ENCODE results near the gene SYNGR3. TPM values are rescaled to one million over a fixed set of nuclear protein-coding genes. Genes with fewer than 3 reads are reported as not detected.
A peak's percentile ranks its signal among the peaks of the same experiment; 100 is the strongest.

Gene SYNGR3
- total and polyA plus RNA-seq, 2 of the 13 experiments (the other 11 are each of a cell fraction or from before 2014, with no cell fraction given): 0.97 to 5.7 TPM

DNA sequence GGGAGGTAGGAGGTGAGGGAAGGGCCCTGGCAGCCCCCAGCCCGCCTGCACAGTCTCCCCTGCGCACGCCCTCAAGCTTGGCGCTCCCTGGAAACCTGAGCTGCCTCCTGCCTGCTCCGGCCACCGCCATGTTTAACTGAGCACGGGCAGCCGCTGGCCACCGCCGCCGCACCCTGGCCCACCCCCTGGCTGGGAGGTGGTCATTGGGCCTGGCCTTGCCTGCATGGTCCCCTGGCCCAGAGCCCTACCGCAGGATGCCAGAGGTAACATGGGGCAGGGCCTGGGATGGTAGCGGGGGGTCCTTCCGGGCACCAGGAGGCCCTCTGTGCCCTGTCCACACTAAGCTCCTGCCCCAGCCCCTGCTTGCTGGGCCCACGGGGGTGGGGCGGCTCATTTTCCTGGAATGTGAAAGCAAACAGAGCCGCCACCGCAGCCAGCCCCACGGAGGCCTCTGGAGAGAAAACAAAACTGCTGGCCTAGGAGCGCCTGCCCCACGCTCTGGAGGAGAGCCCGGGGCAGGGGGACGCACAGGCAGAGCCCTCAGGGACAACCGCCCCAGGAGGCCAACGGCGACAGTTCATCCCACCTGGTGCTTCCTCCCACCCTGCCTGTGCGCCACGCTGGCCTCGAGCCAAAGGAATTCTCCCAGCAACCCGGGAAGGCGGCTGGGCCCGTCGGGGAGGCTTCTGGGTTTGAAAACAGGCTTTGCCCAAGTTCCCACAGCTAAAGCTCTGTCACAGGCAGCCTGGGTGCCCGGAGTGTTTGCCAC is 45.8 kb downstream of the SYNGR3 start (continued):
- TF ChIP-seq, protein P1, sequence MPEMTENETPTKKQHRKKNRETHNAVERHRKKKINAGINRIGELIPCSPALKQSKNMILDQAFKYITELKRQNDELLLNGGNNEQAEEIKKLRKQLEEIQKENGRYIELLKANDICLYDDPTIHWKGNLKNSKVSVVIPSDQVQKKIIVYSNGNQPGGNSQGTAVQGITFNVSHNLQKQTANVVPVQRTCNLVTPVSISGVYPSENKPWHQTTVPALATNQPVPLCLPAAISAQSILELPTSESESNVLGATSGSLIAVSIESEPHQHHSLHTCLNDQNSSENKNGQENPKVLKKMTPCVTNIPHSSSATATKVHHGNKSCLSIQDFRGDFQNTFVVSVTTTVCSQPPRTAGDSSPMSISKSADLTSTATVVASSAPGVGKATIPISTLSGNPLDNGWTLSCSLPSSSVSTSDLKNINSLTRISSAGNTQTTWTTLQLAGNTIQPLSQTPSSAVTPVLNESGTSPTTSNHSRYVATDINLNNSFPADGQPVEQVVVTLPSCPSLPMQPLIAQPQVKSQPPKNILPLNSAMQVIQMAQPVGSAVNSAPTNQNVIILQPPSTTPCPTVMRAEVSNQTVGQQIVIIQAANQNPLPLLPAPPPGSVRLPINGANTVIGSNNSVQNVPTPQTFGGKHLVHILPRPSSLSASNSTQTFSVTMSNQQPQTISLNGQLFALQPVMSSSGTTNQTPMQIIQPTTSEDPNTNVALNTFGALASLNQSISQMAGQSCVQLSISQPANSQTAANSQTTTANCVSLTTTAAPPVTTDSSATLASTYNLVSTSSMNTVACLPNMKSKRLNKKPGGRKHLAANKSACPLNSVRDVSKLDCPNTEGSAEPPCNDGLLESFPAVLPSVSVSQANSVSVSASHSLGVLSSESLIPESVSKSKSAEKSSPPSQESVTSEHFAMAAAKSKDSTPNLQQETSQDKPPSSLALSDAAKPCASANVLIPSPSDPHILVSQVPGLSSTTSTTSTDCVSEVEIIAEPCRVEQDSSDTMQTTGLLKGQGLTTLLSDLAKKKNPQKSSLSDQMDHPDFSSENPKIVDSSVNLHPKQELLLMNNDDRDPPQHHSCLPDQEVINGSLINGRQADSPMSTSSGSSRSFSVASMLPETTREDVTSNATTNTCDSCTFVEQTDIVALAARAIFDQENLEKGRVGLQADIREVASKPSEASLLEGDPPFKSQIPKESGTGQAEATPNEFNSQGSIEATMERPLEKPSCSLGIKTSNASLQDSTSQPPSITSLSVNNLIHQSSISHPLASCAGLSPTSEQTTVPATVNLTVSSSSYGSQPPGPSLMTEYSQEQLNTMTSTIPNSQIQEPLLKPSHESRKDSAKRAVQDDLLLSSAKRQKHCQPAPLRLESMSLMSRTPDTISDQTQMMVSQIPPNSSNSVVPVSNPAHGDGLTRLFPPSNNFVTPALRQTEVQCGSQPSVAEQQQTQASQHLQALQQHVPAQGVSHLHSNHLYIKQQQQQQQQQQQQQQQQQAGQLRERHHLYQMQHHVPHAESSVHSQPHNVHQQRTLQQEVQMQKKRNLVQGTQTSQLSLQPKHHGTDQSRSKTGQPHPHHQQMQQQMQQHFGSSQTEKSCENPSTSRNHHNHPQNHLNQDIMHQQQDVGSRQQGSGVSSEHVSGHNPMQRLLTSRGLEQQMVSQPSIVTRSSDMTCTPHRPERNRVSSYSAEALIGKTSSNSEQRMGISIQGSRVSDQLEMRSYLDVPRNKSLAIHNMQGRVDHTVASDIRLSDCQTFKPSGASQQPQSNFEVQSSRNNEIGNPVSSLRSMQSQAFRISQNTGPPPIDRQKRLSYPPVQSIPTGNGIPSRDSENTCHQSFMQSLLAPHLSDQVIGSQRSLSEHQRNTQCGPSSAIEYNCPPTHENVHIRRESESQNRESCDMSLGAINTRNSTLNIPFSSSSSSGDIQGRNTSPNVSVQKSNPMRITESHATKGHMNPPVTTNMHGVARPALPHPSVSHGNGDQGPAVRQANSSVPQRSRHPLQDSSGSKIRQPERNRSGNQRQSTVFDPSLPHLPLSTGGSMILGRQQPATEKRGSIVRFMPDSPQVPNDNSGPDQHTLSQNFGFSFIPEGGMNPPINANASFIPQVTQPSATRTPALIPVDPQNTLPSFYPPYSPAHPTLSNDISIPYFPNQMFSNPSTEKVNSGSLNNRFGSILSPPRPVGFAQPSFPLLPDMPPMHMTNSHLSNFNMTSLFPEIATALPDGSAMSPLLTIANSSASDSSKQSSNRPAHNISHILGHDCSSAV (CRISPR knock-in tag; IDR thresholded peaks at IDR 0.05; ENCODE audit: borderline replicate concordance): no peak
- TF ChIP-seq ZNF143 (CRISPR knock-in tag; IDR thresholded peaks at IDR 0.05): peak; percentile 60
- 0 out of 2 replicates have a peak, but pooled peaks have one; percentile 23 for TF ChIP-seq ZSCAN25 (CRISPR knock-in tag; IDR thresholded peaks at IDR 0.05)
- TF ChIP-seq TARDBP (CRISPR knock-in tag; IDR thresholded peaks at IDR 0.05): peak; percentile 37; the same call in 1 of the 2 replicates
- TF ChIP-seq, protein P2, sequence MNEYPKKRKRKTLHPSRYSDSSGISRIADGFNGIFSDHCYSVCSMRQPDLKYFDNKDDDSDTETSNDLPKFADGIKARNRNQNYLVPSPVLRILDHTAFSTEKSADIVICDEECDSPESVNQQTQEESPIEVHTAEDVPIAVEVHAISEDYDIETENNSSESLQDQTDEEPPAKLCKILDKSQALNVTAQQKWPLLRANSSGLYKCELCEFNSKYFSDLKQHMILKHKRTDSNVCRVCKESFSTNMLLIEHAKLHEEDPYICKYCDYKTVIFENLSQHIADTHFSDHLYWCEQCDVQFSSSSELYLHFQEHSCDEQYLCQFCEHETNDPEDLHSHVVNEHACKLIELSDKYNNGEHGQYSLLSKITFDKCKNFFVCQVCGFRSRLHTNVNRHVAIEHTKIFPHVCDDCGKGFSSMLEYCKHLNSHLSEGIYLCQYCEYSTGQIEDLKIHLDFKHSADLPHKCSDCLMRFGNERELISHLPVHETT (CRISPR knock-in tag; conservative IDR thresholded peaks at IDR 0.05): peak; percentile 76; the same call in 1 of the 2 replicates
- peak; percentile 47; the same call in 1 of the 2 replicates for TF ChIP-seq MTF2 (CRISPR knock-in tag; IDR thresholded peaks at IDR 0.05; ENCODE audit: borderline replicate concordance)
- peak in 1 of 2 experiments; percentile 67; a peak in 2 of 4 replicates for TF ChIP-seq EP300 (IDR thresholded peaks at IDR 0.05; ENCODE audit: low read depth in 2 of 2, low read length in 2 of 2)
- TF ChIP-seq EP300 (CRISPR knock-in tag; IDR thresholded peaks at IDR 0.05; ENCODE audit: borderline replicate concordance): peak; percentile 72
- 0 out of 2 replicates have a peak, but pooled peaks have one; percentile 51 for TF ChIP-seq CC2D1A (CRISPR knock-in tag; IDR thresholded peaks at IDR 0.05)
- TF ChIP-seq ZNF674 (CRISPR knock-in tag; IDR thresholded peaks at IDR 0.05; ENCODE audit: low read depth): no peak
- 0 out of 2 replicates have a peak, but pooled peaks have one; percentile 19 for TF ChIP-seq ZNF44 (CRISPR knock-in tag; IDR thresholded peaks at IDR 0.05)
- peak; percentile 94 for TF ChIP-seq SP5 (CRISPR knock-in tag; IDR thresholded peaks at IDR 0.05; ENCODE audit: borderline replicate concordance, low read depth)
- TF ChIP-seq RBFOX2 (IDR thresholded peaks at IDR 0.05; ENCODE audit: low read depth, low read length): peak; percentile 96
- TF ChIP-seq, protein P3, sequence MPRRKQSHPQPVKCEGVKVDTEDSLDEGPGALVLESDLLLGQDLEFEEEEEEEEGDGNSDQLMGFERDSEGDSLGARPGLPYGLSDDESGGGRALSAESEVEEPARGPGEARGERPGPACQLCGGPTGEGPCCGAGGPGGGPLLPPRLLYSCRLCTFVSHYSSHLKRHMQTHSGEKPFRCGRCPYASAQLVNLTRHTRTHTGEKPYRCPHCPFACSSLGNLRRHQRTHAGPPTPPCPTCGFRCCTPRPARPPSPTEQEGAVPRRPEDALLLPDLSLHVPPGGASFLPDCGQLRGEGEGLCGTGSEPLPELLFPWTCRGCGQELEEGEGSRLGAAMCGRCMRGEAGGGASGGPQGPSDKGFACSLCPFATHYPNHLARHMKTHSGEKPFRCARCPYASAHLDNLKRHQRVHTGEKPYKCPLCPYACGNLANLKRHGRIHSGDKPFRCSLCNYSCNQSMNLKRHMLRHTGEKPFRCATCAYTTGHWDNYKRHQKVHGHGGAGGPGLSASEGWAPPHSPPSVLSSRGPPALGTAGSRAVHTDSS (CRISPR knock-in tag; conservative IDR thresholded peaks at IDR 0.05): no peak
- no peak for TF ChIP-seq PHF20 (CRISPR knock-in tag; IDR thresholded peaks at IDR 0.05)
- TF ChIP-seq JUNB (CRISPR knock-in tag; IDR thresholded peaks at IDR 0.05; ENCODE audit: borderline replicate concordance): no peak

Measured in HepG2 (cell line).